ENCODE measurements around the gene SDSL. TPM values are rescaled to one million over a fixed set of nuclear protein-coding genes. Genes with fewer than 3 reads are reported as not detected.

Gene SDSL
- total RNA-seq, 2 donors from 2014 or later: 0.29 to 3.2 TPM

- Mint-ChIP-seq H3K4me3 (no peak overlapping the region), H3K27ac (no peak overlapping the region), H3K27me3 (ENCODE audit: low read depth) (no peaks in the 10 kb centered on the region), H3K9me3 (no peaks in the 10 kb centered on the region), H3K36me3 (ENCODE audit: insufficient read depth in 2 of 2) (peaks cover 0 to 2% of the 10 kb centered on the region in 2 donors), H3K4me1 (ENCODE audit: low read depth) (no peaks in the 10 kb centered on the region)
- ATAC-seq (replicated peaks in 1 of 2) (no peak), DNase-seq (no peak)
Measured at GRCh38 chr12:113390064-113391043, 31.8 kb upstream of the SDSL start.

DNA sequence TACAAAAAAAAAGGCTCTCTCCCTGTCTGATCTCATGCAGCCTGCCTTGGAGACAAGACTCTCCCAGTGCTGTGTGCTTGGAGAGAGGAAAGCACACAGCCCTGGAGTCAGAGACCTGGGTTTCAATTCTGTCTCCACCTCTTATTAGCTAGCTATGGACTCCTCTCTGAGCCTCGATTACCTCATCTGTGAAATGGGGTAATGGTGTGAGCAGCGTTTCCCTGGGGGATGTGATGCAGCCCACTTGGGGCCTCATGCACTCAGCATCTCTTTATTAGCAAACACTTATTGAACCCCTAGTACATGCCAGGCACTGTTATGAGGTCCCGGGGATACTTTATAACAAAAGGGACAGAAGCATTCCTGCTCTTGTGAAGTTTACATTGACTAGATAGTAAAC lies 31.0 kb upstream of the SDSL start:
- H3K27ac Mint-ChIP-seq: no peak overlapping the region
- H3K4me3 Mint-ChIP-seq: no peak overlapping the region
- no peaks in the 10 kb centered on the region for H3K27me3 Mint-ChIP-seq (ENCODE audit: low read depth)
- H3K9me3 Mint-ChIP-seq: no peaks in the 10 kb centered on the region
- DNase-seq (no peak), ATAC-seq (replicated peaks in 1 of 2) (no peak)
- H3K4me1 Mint-ChIP-seq (ENCODE audit: low read depth): no peaks in the 10 kb centered on the region
- H3K36me3 Mint-ChIP-seq (ENCODE audit: insufficient read depth in 2 of 2): peaks cover 0 to 2% of the 10 kb centered on the region in 2 donors

- Mint-ChIP-seq H3K9me3 (no peaks in the 10 kb centered on the region), H3K4me3 (no peak overlapping the region), H3K36me3 (ENCODE audit: insufficient read depth in 2 of 2) (peaks cover 0 to 2% of the 10 kb centered on the region in 2 donors), H3K27ac (no peak overlapping the region), H3K4me1 (ENCODE audit: low read depth) (no peaks in the 10 kb centered on the region), H3K27me3 (ENCODE audit: low read depth) (no peaks in the 10 kb centered on the region)
- no peak for ATAC-seq (replicated peaks in 1 of 2)
- no peak for DNase-seq
Measured at GRCh38 chr12:113391650-113392337, 30.4 kb upstream of the SDSL start.

DNA sequence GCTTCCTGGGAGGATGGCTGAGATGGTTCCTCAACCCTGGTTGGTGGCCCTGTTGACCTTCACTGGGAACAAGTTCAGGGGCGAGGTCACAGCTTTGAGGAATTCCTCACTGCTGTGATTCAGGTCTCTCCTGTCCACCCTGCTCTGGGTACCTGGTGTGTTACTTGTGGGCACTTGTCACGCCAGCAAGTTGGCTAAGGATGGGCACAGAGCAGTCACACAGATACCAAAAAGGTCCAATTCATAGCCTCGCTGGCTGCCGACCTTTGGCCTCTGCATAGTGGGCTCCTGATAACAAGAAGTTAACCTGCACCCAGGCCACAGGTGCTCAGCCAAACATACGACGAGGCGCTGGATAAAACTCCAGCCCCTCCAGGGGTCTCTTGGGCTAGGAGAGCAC lies 29.7 kb upstream of the SDSL start:
- no peaks in the 10 kb centered on the region for H3K27me3 Mint-ChIP-seq (ENCODE audit: low read depth)
- no peaks in the 10 kb centered on the region for H3K9me3 Mint-ChIP-seq
- no peak overlapping the region for H3K27ac Mint-ChIP-seq
- peaks cover 0 to 2% of the 10 kb centered on the region in 2 donors for H3K36me3 Mint-ChIP-seq (ENCODE audit: insufficient read depth in 2 of 2)
- no peak for ATAC-seq (replicated peaks in 1 of 2)
- H3K4me3 Mint-ChIP-seq: no peak overlapping the region
- no peaks in the 10 kb centered on the region for H3K4me1 Mint-ChIP-seq (ENCODE audit: low read depth)
- DNase-seq: no peak

DNA sequence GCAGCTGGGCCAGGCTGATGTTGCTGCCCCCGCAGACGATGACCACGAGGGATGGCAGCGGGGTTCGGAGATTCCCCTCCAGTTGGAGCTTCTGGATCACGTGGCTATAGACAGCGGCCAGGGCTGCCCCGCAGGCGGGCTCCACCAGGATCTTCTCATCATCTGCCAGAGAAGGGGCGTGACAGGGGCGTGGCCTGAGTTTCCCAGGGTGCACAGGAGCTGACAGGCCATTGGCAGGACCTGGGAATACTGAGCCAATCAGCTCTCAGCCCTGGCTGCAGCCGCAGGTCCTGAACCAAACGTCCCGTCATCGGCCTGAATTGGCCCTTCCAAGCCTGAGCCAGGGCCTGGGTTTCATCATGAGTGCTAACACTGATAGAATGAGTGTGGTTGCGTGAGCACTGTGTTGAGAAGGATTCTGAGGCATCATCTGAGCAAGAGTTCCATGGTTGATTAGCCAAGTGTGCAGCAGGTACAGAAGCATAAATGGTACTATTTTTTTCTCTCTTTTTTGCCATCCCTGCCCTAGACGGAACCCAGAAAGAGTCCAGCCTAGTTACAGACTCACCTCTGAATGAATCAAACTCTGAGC lies 29.1 kb upstream of the SDSL start:
- Mint-ChIP-seq H3K4me3 (no peak overlapping the region), H3K4me1 (ENCODE audit: low read depth) (no peaks in the 10 kb centered on the region), H3K27ac (no peak overlapping the region), H3K9me3 (no peaks in the 10 kb centered on the region), H3K36me3 (ENCODE audit: insufficient read depth in 2 of 2) (peaks cover 0 to 2% of the 10 kb centered on the region in 2 donors), H3K27me3 (ENCODE audit: low read depth) (no peaks in the 10 kb centered on the region)
- ATAC-seq (replicated peaks in 1 of 2): no peak
- DNase-seq: no peak

DNA sequence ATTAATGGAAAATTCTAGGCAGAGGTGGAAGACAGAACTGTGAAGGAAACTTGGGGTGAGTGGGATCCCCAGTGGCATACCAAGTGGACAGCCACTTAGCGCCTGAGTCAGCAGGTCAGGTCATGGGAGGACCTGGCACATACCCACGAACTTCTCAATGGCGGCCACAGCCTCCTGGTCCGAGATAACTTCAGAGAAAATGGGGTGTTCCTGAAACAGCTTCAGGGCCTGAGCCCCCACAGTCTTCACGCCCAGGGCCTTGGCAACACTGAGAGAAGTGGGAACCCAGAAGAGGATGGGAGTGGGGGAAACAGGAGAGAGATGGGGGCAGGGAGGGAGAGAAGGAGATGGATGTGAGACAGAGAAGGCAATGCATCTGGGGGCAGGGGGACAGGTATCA lies 28.4 kb upstream of the SDSL start:
- no peak for DNase-seq
- no peak overlapping the region for H3K4me3 Mint-ChIP-seq
- peaks cover 0 to under 1% of the 10 kb centered on the region in 2 donors for H3K36me3 Mint-ChIP-seq (ENCODE audit: insufficient read depth in 2 of 2)

GRCh38 chr12:113395119-113395518 lies 27.1 kb upstream of the SDSL start:
- ATAC-seq (replicated peaks in 1 of 2) (no peak), DNase-seq (no peak)
- H3K36me3 Mint-ChIP-seq (ENCODE audit: insufficient read depth in 2 of 2): no peaks in the 10 kb centered on the region
- no peak overlapping the region for H3K4me3 Mint-ChIP-seq
- no peaks in the 10 kb centered on the region for H3K4me1 Mint-ChIP-seq (ENCODE audit: low read depth)
- no peaks in the 10 kb centered on the region for H3K9me3 Mint-ChIP-seq
- no peak overlapping the region for H3K27ac Mint-ChIP-seq
- H3K27me3 Mint-ChIP-seq (ENCODE audit: low read depth): no peaks in the 10 kb centered on the region

More for the DNA sequence above, 28.4 kb upstream of the SDSL start:
- Mint-ChIP-seq H3K4me1 (ENCODE audit: low read depth) (no peaks in the 10 kb centered on the region), H3K9me3 (no peaks in the 10 kb centered on the region), H3K27ac (no peak overlapping the region), H3K27me3 (ENCODE audit: low read depth) (no peaks in the 10 kb centered on the region)
- no peak for ATAC-seq (replicated peaks in 1 of 2)

- no peak for ATAC-seq (replicated peaks in 1 of 2)
- no peak overlapping the region for H3K27ac Mint-ChIP-seq
- no peak overlapping the region for H3K4me3 Mint-ChIP-seq
- no peaks in the 10 kb centered on the region for H3K27me3 Mint-ChIP-seq (ENCODE audit: low read depth)
- H3K4me1 Mint-ChIP-seq (ENCODE audit: low read depth): no peaks in the 10 kb centered on the region
- no peaks in the 10 kb centered on the region for H3K9me3 Mint-ChIP-seq
- no peak for DNase-seq
- H3K36me3 Mint-ChIP-seq (ENCODE audit: insufficient read depth in 2 of 2): no peaks in the 10 kb centered on the region
Measured at GRCh38 chr12:113396200-113396599, 26.0 kb upstream of the SDSL start.

DNA sequence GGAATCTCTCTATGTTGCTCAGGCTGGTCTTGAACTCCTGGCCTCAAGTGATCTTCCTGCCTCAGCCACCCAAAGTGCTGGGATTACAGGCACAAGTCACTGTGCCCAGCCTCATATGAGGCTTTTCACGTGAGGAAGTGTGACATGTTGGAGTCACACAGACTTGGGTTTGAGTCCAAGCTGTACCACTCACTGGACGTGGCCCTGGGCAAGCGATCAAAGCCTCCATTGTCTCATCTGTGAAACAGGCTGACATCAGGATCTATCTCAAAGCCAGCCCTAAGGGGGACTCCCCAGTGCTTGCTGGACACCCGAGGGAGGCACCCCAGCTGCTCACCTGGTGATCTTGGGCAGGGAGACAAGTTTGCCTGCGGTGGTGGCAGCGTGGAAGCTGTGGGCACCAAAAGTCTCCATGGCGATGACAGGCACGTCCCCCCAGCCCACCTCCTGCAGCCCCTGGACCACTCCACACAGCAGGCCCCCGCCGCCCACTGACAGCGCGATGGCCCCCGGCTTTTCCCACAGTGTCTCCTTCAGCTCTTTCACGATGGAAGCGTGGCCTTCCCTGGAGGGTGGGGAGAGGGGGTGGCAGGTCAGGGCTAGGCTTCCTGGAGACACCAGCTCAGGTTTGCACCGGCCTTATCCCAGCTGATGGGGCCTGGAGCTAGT lies 25.2 kb upstream of the SDSL start:
- Mint-ChIP-seq H3K4me1 (ENCODE audit: low read depth) (no peaks in the 10 kb centered on the region), H3K27me3 (ENCODE audit: low read depth) (no peaks in the 10 kb centered on the region), H3K9me3 (no peaks in the 10 kb centered on the region), H3K27ac (no peak overlapping the region), H3K4me3 (no peak overlapping the region), H3K36me3 (ENCODE audit: insufficient read depth in 2 of 2) (no peaks in the 10 kb centered on the region)
- no peak for DNase-seq
- ATAC-seq (replicated peaks in 1 of 2): no peak

DNA sequence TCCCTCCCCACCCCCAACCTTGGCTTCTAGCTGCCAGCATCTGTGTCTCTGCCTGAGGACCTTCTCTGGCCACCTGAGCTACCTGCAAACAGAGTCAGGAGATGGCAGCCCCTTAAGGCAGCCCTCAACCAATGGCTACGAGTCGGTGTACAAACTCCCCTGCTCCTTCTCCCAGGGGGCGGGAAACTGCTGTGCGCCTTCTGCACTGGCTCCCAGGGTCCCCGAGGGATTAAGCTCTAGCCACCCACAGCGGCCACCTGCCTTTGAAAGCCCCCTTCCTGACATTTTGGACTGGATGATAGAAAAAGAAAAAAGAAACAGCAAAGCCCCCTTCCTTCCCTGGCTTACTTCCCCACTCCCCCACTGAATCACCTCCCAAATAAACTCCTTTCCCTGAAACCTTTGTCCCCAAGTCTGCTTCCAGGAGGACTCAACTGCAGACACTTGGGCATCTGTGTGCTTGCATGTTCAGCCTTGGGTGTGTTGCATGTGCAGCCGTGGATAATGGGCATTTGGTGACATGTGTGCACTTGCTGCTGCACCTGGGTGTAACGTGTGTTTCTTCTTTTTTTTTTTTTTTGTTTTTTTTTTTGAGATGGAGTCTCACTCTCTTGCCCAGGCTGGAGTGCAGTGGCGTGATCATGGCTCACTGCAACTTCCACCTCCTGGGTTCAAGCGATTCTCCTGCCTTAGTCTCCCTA lies 24.5 kb upstream of the SDSL start:
- Mint-ChIP-seq H3K27me3 (ENCODE audit: low read depth) (no peaks in the 10 kb centered on the region), H3K9me3 (no peaks in the 10 kb centered on the region), H3K4me3 (no peak overlapping the region), H3K4me1 (ENCODE audit: low read depth) (no peaks in the 10 kb centered on the region), H3K36me3 (ENCODE audit: insufficient read depth in 2 of 2) (no peaks in the 10 kb centered on the region), H3K27ac (no peak overlapping the region)
- ATAC-seq (replicated peaks in 1 of 2) (no peak), DNase-seq (no peak)

DNA sequence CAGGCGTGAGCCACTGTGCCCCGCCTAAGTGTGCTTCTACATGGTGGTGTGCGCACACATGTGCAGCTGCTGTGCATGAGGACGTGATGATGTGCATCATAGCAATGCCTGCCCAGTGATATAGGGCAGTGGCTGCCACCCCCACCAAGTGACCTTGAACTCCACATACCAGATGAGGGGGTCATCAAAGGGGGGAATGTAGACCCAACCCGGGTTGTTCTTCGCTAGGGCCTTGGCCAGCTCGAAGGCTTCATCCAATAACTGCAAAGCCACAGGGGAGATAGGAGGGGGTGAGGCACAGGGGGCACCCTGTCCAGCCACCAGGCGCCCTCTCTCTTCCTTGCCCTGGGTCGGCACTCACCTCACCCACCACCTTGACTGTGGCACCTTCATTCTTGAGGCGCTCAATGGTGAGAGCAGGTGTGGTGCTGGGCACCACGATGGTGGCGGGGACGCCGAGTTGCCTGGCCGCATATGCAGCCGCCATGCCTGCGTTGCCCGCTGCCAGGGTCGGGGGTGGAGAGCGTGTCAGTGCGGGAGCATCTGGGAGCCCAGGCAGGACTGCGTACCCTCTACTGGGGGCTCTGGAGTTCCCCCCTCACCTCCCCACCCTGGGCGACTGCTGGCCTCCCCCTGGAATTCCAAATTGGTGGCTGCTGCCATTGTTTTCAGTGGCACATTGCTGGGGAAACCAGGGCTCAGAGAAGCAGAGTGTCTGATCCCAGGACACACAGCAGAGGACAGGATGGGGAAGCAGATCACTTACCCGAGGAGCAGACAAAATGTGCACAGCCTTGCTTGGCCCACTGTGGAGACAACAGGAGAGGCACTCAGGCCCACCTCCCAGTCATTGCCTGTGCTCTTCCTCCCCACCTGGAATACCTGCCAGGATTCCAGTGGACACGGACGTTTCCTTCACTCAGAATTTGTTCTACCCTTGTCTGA lies 23.6 kb upstream of the SDSL start:
- Mint-ChIP-seq H3K36me3 (ENCODE audit: insufficient read depth in 2 of 2) (no peaks in the 10 kb centered on the region), H3K27me3 (ENCODE audit: low read depth) (no peaks in the 10 kb centered on the region), H3K4me3 (no peak overlapping the region), H3K9me3 (no peaks in the 10 kb centered on the region), H3K27ac (no peak overlapping the region), H3K4me1 (ENCODE audit: low read depth) (no peaks in the 10 kb centered on the region)
- DNase-seq (no peak), ATAC-seq (replicated peaks in 1 of 2) (no peak)

DNA sequence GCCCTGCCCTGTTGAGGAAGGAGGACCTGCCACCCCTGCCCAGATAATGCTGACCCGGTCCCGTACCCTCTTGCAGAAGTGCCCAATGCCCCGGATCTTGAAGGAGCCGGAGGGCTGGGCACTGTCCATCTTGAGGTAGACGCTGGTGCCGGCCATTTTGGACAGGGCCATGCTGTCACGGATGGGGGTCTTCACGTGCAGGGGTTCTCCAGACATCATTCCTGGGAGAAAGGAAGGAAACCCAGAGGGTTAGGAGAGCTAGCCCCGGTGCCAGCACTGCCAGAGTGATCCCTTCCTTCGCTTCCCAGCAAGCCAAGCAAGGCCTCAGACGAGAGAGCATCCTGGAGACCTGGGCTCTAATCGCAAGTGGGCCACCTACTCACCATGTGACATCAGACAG lies 22.7 kb upstream of the SDSL start:
- H3K27me3 Mint-ChIP-seq (ENCODE audit: low read depth): no peaks in the 10 kb centered on the region
- no peak for ATAC-seq (replicated peaks in 1 of 2)
- no peak overlapping the region for H3K4me3 Mint-ChIP-seq

More for the DNA sequence above, 22.7 kb upstream of the SDSL start:
- Mint-ChIP-seq H3K4me1 (ENCODE audit: low read depth) (no peaks in the 10 kb centered on the region), H3K36me3 (ENCODE audit: insufficient read depth in 2 of 2) (no peaks in the 10 kb centered on the region), H3K9me3 (no peaks in the 10 kb centered on the region), H3K27ac (no peak overlapping the region)
- DNase-seq: no peak

All from activated T-cell treated with anti-CD3 and anti-CD28 coated beads, Interleukin-2, amount 50 U/mL, for 72 hours (primary cell).